AG09319 (cell line): Measurements from ENCODE around the gene GTF3C5.
"Not testable (repeated sequence)": the region's sequence is repeated elsewhere in the genome, so short reads cannot be mapped to it uniquely, and the experiment has no call there.

Experiments used
- DNase-seq: peaks from one replicate; pipeline ENCODE4 v3.0.0-alpha.2; 2010; ENCODE audit warnings: low read depth; ENCODE audit errors: extremely low read depth
- TF ChIP-seq, protein P1 (sequence below): IDR thresholded peaks from 2 replicates; pipeline ENCODE4 v1.5.1; 2011; ENCODE audit warnings: low read depth, mild to moderate bottlenecking, inconsistent platforms, low read length, moderate library complexity

GTF3C5 gene

GRCh38 chr9:132986114-132986513, 44.7 kb upstream of the GTF3C5 start:
- TF ChIP-seq, protein P1, sequence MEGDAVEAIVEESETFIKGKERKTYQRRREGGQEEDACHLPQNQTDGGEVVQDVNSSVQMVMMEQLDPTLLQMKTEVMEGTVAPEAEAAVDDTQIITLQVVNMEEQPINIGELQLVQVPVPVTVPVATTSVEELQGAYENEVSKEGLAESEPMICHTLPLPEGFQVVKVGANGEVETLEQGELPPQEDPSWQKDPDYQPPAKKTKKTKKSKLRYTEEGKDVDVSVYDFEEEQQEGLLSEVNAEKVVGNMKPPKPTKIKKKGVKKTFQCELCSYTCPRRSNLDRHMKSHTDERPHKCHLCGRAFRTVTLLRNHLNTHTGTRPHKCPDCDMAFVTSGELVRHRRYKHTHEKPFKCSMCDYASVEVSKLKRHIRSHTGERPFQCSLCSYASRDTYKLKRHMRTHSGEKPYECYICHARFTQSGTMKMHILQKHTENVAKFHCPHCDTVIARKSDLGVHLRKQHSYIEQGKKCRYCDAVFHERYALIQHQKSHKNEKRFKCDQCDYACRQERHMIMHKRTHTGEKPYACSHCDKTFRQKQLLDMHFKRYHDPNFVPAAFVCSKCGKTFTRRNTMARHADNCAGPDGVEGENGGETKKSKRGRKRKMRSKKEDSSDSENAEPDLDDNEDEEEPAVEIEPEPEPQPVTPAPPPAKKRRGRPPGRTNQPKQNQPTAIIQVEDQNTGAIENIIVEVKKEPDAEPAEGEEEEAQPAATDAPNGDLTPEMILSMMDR: no peak
- no peak for DNase-seq

- DNase-seq: no peak
- TF ChIP-seq, protein P1: no peak
Observed at GRCh38 chr9:132986640-132987620, 43.9 kb upstream of the GTF3C5 start.

DNA sequence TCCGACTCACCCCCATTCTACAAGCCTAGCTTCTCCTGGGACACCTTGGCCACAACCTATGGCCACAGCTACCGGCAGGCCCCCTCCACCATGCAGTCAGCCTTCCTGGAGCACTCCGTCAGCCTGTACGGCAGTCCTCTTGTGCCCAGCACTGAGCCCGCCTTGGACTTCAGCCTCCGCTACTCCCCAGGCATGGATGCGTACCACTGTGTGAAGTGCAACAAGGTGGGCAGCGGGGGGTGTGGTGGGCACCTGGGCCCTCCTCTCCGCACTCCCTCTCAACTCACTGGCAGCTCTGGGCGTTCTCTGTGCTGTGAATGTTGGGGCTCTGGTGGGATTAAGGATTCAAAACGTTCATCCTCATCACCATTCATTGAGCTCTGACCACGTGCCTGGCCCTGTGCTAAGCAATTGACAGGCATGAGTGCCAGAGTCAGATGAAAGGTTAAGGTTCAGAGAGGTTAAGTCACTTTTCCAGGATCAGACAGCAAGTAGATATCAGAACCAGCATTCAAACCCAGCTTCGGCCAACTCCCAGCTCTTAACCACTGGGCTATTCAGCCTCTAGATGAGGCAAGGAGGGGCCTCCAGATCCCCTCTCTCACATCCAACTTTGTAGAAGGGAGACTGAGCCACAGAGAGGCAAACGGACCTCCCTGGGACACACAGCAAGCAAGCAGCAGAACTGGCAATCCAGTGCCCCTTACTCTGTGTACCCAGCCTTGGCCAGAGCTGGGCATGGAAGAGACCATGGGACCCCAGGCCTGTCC, 42.4 kb upstream of the GTF3C5 start:
- DNase-seq: no peak
- TF ChIP-seq, protein P1: no peak

DNA sequence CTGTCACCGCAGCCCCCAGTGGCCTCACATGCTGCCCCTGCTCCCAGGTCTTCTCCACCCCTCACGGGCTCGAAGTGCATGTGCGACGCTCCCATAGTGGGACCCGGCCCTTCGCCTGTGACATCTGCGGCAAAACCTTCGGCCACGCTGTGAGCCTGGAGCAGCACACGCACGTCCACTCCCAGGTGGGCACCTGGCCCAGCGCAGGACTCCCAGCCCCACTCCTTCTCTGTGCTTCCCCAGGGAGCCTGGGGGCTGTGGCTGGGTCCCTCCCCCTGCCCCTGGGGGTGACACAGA, 41.8 kb upstream of the GTF3C5 start:
- no peak for DNase-seq
- TF ChIP-seq, protein P1: no peak

GRCh38 chr9:132989414-132989996, 41.3 kb upstream of the GTF3C5 start:
- no peak for DNase-seq

GRCh38 chr9:132989998-132990557, 40.7 kb upstream of the GTF3C5 start:
- not testable (repeated sequence) for DNase-seq

More at GRCh38 chr9:132989414-132989996, 41.3 kb upstream of the GTF3C5 start:
- TF ChIP-seq, protein P1: no peak

- no peak for DNase-seq
- TF ChIP-seq, protein P1: no peak
Observed at GRCh38 chr9:132990781-132991180, 40.0 kb upstream of the GTF3C5 start.
